ENCODE measurements around the gene DEFB132. TPM values are rescaled to one million over a fixed set of nuclear protein-coding genes. Genes with fewer than 3 reads are reported as not detected.

The DEFB132 gene
- total RNA-seq, 1 donor from 2014 or later, result not detected

DNA sequence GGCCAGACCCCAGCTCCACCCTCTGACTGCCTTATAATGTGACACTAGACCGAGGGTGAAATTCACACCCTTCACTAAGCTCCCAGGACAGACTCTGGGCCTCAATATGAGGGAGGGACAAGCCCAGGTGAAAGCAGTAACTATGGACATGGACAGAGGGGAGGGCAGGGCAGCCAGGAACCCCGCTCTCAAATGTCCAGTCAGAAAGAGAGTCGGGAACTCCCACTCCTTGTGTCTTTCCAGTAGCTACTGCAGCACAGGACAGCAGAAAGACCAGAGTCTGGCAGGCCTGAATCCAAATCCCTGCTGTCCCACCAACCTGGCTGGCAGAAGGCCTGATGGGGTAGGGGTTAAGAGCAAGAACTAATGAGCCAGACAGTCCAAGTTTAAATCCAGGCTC is 26.6 kb downstream of the DEFB132 start:
- DNase-seq (ENCODE audit: low read depth), result no peak
- H3K4me3 ChIP-seq (ENCODE audit: low read depth, low read length), result no peak overlapping the region
- no peak for TF ChIP-seq CTCF (conservative IDR thresholded peaks at IDR 0.05; ENCODE audit: low read depth, low read length)

GRCh38 chr20:286508-286907 is 29.0 kb downstream of the DEFB132 start:
- no peak for TF ChIP-seq CTCF (conservative IDR thresholded peaks at IDR 0.05; ENCODE audit: low read depth, low read length)
- no peak for DNase-seq (ENCODE audit: low read depth)
- no peak overlapping the region for H3K4me3 ChIP-seq (ENCODE audit: low read depth, low read length)

DNA sequence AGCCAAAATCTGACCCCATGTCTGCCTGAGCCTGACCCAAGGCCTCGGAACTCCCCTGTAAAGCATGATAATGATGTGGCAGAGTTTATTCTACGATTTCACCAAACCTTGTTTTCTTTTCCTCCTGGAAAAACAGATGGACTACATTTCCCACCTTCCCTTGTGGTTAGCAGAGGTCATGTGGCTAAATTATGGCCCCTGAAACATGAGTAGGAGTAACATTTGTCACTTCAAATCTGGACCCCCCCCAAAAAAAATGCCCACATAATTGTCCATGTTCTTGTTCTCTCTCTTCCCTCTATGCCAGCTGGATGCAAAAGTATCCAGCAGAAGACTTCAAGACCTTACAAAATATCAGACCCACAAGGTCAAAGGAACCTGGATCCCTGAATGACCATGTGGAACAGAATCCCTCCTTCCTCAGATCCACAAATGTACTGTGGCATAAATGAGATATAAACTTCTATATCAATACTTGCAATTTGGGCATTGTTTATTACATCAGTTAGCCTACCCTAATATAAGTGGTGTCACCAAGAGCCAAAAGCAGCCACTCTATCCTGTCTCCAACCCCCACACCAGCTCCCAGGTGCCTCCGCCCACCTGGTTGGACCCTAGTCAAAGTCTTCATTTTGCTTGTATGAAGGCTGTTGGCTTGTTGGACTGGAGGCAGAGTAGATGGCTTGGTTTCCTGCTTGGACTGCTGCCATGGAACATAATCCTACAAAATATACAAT is 31.6 kb downstream of the DEFB132 start:
- no peak for TF ChIP-seq CTCF (conservative IDR thresholded peaks at IDR 0.05; ENCODE audit: low read depth, low read length)
- no peak for DNase-seq (ENCODE audit: low read depth)
- H3K4me3 ChIP-seq (ENCODE audit: low read depth, low read length), result peak overlapping the region; percentile 100

GRCh38 chr20:289693-290083 is 32.2 kb downstream of the DEFB132 start:
- TF ChIP-seq CTCF (conservative IDR thresholded peaks at IDR 0.05; ENCODE audit: low read depth, low read length), result no peak
- peak overlapping the region; percentile 100 for H3K4me3 ChIP-seq (ENCODE audit: low read depth, low read length)
- no peak for DNase-seq (ENCODE audit: low read depth)

DNA sequence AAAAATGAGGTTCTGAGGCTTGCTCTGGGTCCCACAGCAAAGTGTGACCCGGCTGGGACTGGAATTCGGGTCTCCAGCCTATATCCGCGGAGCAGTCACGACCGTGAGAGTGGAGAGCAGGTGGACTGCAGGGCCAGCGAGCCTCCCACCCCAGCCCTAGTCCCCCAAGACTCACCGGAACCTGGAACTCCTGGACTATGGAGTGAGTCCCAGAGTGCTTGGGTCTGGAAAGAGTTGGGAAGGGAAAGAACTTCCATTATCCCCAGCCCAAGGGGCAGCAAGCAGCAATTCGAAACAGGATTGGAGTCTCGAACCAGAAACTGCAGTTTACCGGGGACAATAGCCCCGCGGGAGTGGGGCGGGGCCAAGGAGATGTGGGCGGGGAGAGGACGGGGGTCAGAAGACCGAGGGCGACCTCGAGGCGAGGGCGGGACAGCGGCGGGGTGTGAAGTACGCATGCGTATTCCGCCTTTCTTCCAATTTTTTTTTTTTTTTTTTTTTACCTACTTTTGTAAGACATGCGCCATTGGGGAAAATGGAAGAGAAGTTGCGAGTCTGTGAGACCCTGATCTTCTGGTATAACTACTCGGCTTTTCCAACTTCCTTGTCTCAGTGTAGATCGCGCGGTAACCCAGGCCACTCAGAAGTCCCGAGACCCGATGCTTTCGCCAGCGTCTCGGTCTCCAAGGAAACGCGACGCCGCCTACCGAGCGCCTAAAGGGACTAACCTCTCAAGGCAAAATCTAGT is 32.7 kb downstream of the DEFB132 start, which contains the start of gene C20orf96:
C20orf96 (minus strand) TSS at position 667 of the 748 bp plus-strand sequence; CDS start at position 527, 140 bp downstream.
- H3K4me3 ChIP-seq (ENCODE audit: low read depth, low read length), result peak within 1 kb of the TSS; percentile 100
- peak; percentile 46 for TF ChIP-seq CTCF (conservative IDR thresholded peaks at IDR 0.05; ENCODE audit: low read depth, low read length)
- DNase-seq (ENCODE audit: low read depth), result peak; percentile 68

GRCh38 chr20:294602-295001 is 37.1 kb downstream of the DEFB132 start:
- no peak for TF ChIP-seq CTCF (conservative IDR thresholded peaks at IDR 0.05; ENCODE audit: low read depth, low read length)
- no peak overlapping the region for H3K4me3 ChIP-seq (ENCODE audit: low read depth, low read length)
- DNase-seq (ENCODE audit: low read depth), result no peak
